K562 (cell line): ENCODE measurements around the gene FOXR1. TPM values are rescaled to one million over a fixed set of nuclear protein-coding genes. Genes with fewer than 3 reads are reported as not detected.

Experiments
- BCLAF1 ChIP-seq, 2 experiments: fragments of 450-650 bp in 1 of 2; IDR thresholded peaks; 2 replicates each; pipeline ENCODE4 v1.6.1; 2011 to 2017; ENCODE audit warnings: low read depth in 2 of 2, antibody characterized with exemption in 1 of 2, borderline replicate concordance in 1 of 2, low read length in 1 of 2, mild to moderate bottlenecking in 1 of 2, mixed read lengths in 1 of 2; ENCODE audit not compliant: control insufficient read depth in 1 of 2
- CCNT2 ChIP-seq: IDR thresholded peaks from 2 replicates; pipeline ENCODE4 v1.6.1; 2011; ENCODE audit warnings: borderline replicate concordance, low read depth, mild to moderate bottlenecking, moderate library complexity, mixed read lengths, low read length; ENCODE audit not compliant: insufficient read length; ENCODE audit errors: extremely low read depth
- CUX1 ChIP-seq: fragments of 200-800 bp; sonication (Bioruptor generic); IDR thresholded peaks from 2 replicates; pipeline ENCODE4 v1.6.1; 2016; ENCODE audit warnings: missing genetic modification characterization, missing compliant biosample characterization
- DIDO1 ChIP-seq: fragments of 450-650 bp; IDR thresholded peaks from 2 replicates; pipeline ENCODE4 v1.6.1; 2016; ENCODE audit warnings: low read depth, missing biosample characterization, missing genetic modification characterization
- DNMT1 ChIP-seq: fragments of 450-650 bp; IDR thresholded peaks from 2 replicates; pipeline ENCODE4 v1.6.1; 2016; ENCODE audit warnings: antibody characterized with exemption, mild to moderate bottlenecking
- ESRRB ChIP-seq: fragments of 250-450 bp; sonication (Bioruptor Pico); IDR thresholded peaks from 2 replicates; pipeline ENCODE4 v1.5.0; 2020; ENCODE audit warnings: mild to moderate bottlenecking, moderate library complexity, borderline replicate concordance
- HLTF ChIP-seq: fragments of 450-650 bp; IDR thresholded peaks from 2 replicates; pipeline ENCODE4 v1.6.1; 2016
- MCM5 ChIP-seq: fragments of 450-650 bp; IDR thresholded peaks from 2 replicates; pipeline ENCODE4 v1.6.1; 2016; ENCODE audit warnings: low read depth
- MEIS2 ChIP-seq: fragments of 450-650 bp; IDR thresholded peaks from 2 replicates; pipeline ENCODE4 v1.6.1; 2014; ENCODE audit warnings: mild to moderate bottlenecking; ENCODE audit not compliant: partially characterized antibody
- POU5F1 ChIP-seq: fragments of 150-350 bp; IDR thresholded peaks from 2 replicates; pipeline ENCODE4 v1.6.1; 2014; ENCODE audit warnings: borderline replicate concordance, low read length, low read depth, mild to moderate bottlenecking; ENCODE audit not compliant: partially characterized antibody
- SREBF1 ChIP-seq: fragments of 150-350 bp; IDR thresholded peaks from 2 replicates; pipeline ENCODE4 v1.6.1; 2014; ENCODE audit warnings: antibody characterized with exemption, low read depth, low read length, borderline replicate concordance
- TCF7L2 ChIP-seq: fragments of 150-350 bp; IDR thresholded peaks from 2 replicates; pipeline ENCODE4 v1.6.1; 2016; ENCODE audit warnings: low read depth, mild to moderate bottlenecking, low read length, moderate library complexity
- ZBTB17 ChIP-seq: fragments of 450-650 bp; formaldehyde crosslinking; IDR thresholded peaks from 2 replicates; pipeline ENCODE4 v1.4.0; 2020; ENCODE audit warnings: mild to moderate bottlenecking
- ZNF124 ChIP-seq: sonication (generic); formaldehyde crosslinking; IDR thresholded peaks from 2 replicates; pipeline ENCODE4 v1.8.1; 2022; ENCODE audit warnings: missing genetic modification reagents
- polyA plus RNA-seq, 8 experiments: library from polyadenylated mRNA; depleted of rRNA in 4 of 8; stranded (reverse) in 5 of 8; unstranded in 3 of 8; fragments of >200 nt; fragmentation: Nextera tagmentation in 2 of 8; fragmentation: Illumina TruSeq in 1 of 8; extraction: Ambion mirVana in 2 of 8; extraction: Trizol in 1 of 8; gene quantifications; 2 replicates each; pipeline versions ENCODE4 v1.2.1 to v1.2.3, GENCODE V29; 2011 to 2014; ENCODE audit warnings: inconsistent platforms in 1 of 8, missing spikeins in 1 of 8
- total RNA-seq, 7 experiments: library from RNA; depleted of rRNA in 6 of 7; stranded (reverse); fragments of >200 nt in 6 of 7; fragmentation: Illumina TruSeq in 2 of 7; extraction: Trizol in 2 of 7; gene quantifications; 2 replicates each; pipeline versions ENCODE4 v1.2.1 to v1.2.3, GENCODE V29; 2011 to 2021; ENCODE audit warnings: low replicate concordance in 1 of 7

The FOXR1 gene
- total and polyA plus RNA-seq, 9 of the 15 experiments (the other 6 are each of a cell fraction or from before 2014, with no cell fraction given), result not detected

GRCh38 chr11:118980191-118980881 is 8.8 kb downstream of the FOXR1 start (continued):
- 0 out of 4 replicates have a peak, but pooled peaks of 1 of the 2 experiments have one; percentile 40 for TF ChIP-seq BCLAF1 (IDR thresholded peaks at IDR 0.05; ENCODE audit: borderline replicate concordance in 1 of 2, control insufficient read depth in 1 of 2, low read depth in 2 of 2, low read length in 1 of 2)
- peak; percentile 95 for TF ChIP-seq MEIS2
- TF ChIP-seq DNMT1, result no peak
- TF ChIP-seq CCNT2, result no peak
- TF ChIP-seq CUX1 (CRISPR knock-in tag), result peak; percentile 21; the same call in 1 of the 2 replicates
- TF ChIP-seq MCM5, result no peak
- TF ChIP-seq TCF7L2, result no peak
- TF ChIP-seq SREBF1, result 0 out of 2 replicates have a peak, but pooled peaks have one; percentile 23
- no peak for TF ChIP-seq ESRRB (CRISPR knock-in tag)
- TF ChIP-seq ZNF124 (CRISPR knock-in tag), result no peak
- no peak for TF ChIP-seq POU5F1
- TF ChIP-seq ZBTB17 (CRISPR knock-in tag), result peak; percentile 61; the same call in 1 of the 2 replicates
- TF ChIP-seq DIDO1 (tag), result no peak
- no peak for TF ChIP-seq HLTF
